ENCODE data around the gene FNIP1.

The FNIP1 gene

DNA sequence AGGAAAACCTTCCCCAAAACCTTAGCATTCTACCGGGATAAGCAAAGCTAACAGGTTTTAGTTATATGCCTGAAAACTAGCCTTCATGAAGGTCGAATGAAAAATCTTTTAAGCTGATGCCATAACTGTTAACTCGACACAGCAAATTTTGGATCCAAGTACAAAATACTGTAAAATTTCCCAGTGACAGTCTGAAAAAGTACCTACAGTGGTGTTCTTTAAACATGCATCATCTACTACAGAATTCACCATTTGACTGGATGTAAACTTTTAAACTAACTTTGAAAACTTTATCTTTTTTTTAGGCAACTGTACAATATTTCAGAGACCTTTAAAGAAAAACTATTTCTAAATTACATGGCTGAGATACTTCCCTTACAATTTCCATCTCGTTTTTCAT, 162.6 kb downstream of the FNIP1 start:
- ChIA-PET CTCF (interaction anchor here (3.6 kb wide), 1 partner anchor 45 kb away, joined by 22 read pairs; no protein-coding TSS in a partner anchor), POLR2A (no interaction called here)
- TF ChIP-seq, protein P1, sequence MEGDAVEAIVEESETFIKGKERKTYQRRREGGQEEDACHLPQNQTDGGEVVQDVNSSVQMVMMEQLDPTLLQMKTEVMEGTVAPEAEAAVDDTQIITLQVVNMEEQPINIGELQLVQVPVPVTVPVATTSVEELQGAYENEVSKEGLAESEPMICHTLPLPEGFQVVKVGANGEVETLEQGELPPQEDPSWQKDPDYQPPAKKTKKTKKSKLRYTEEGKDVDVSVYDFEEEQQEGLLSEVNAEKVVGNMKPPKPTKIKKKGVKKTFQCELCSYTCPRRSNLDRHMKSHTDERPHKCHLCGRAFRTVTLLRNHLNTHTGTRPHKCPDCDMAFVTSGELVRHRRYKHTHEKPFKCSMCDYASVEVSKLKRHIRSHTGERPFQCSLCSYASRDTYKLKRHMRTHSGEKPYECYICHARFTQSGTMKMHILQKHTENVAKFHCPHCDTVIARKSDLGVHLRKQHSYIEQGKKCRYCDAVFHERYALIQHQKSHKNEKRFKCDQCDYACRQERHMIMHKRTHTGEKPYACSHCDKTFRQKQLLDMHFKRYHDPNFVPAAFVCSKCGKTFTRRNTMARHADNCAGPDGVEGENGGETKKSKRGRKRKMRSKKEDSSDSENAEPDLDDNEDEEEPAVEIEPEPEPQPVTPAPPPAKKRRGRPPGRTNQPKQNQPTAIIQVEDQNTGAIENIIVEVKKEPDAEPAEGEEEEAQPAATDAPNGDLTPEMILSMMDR (IDR thresholded peaks at IDR 0.05; ENCODE audit: insufficient read depth, low read length, missing control alignments): no peak
- H3K4me3 ChIP-seq (ENCODE audit: low read depth, low read length): peak overlapping the region; percentile 93
- no peak for DNase-seq (ENCODE audit: low read depth, low spot score)

DNA sequence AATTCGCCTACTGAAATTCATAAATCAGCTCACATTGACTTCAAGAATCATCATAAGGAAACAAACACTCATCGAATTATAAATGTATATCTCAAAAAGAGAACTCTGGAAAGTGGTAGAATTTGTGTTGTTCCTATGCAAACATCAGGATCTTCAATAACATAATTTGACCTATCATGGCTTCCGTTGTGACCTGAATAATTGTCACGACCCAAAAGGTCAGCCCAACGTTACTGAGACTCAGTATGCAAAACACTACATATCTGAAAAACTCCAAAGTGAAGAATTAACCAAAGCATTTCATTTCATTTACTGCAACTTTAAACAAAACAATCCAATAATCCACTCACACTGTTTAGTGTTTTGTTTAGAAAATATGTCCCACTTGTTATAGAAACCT, 163.0 kb downstream of the FNIP1 start:
- TF ChIP-seq, protein P1 (IDR thresholded peaks at IDR 0.05; ENCODE audit: insufficient read depth, low read length, missing control alignments): no peak
- POLR2A ChIA-PET: no interaction called here
- DNase-seq (ENCODE audit: low read depth, low spot score): no peak
- peak overlapping the region; percentile 93 for H3K4me3 ChIP-seq (ENCODE audit: low read depth, low read length)
- CTCF ChIA-PET: interaction anchor here (3.6 kb wide), 1 partner anchor 45 kb away, joined by 22 read pairs; no protein-coding TSS in a partner anchor

DNA sequence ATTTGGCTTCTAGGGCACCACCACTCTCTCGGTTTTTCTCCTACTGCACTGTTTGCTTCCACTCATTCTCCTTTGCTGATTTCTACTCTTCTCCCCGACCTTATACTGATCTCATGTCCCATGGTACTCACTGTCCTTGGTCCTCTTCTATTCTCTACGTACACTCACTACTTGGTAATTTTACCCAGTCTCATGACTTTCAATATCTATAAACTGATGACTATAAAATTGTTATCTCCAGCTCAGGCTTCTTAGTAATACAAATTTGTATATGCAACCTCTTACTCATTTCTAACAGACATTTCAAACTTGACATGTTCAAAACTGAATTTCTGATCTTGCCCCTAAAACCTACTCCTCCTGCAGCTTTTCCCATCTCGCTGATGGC, 165.9 kb downstream of the FNIP1 start:
- ChIA-PET CTCF (interaction anchor here (0.6 to 3.6 kb wide), 4 partner anchors 20 to 42 kb away, joined by 3 to 22 read pairs (median 8); no protein-coding TSS in a partner anchor), POLR2A (no interaction called here)
- TF ChIP-seq, protein P1 (IDR thresholded peaks at IDR 0.05; ENCODE audit: insufficient read depth, low read length, missing control alignments): no peak
- no peak overlapping the region for H3K4me3 ChIP-seq (ENCODE audit: low read depth, low read length)
- DNase-seq (ENCODE audit: low read depth, low spot score): no peak

DNA sequence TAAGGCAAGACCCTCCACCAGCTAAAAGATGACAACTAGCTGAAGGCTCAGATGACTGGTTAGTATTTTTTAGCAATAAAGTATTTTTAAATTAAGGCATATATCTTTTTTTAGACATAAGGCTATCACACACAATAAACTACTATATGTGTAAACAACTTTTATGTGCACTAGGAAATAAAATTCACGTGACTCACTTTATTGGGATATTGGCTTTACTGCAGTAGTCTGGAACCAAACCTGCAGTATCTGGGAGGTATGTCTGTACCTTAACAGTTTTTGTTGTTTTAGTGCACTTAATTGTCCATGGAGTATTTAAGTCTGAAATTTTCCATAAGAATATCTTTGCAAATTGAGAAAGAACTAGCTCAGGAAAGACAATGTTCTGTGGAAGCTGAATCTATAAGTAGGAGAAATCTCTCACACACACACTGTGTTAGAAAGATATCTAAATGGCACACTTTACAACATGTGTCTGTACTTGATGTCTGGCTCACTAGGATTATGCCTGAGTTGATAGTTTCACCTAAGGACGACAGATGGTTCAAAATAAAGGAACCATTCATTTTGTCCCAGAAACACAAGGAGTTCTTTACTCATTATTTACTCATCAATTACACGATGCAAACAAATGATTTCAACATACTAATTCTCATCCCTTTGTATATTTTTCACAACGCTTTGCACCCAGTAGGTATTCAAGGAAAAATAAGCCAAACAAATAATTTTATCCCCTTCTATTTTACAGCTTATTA, 166.4 kb downstream of the FNIP1 start:
- POLR2A ChIA-PET: no interaction called here
- no peak overlapping the region for H3K4me3 ChIP-seq (ENCODE audit: low read depth, low read length)
- TF ChIP-seq, protein P1 (IDR thresholded peaks at IDR 0.05; ENCODE audit: insufficient read depth, low read length, missing control alignments): no peak
- no peak for DNase-seq (ENCODE audit: low read depth, low spot score)
- CTCF ChIA-PET: interaction anchor here (0.6 to 2.6 kb wide), 4 partner anchors 20 to 41 kb away, joined by 3 to 13 read pairs (median 4); no protein-coding TSS in a partner anchor

DNA sequence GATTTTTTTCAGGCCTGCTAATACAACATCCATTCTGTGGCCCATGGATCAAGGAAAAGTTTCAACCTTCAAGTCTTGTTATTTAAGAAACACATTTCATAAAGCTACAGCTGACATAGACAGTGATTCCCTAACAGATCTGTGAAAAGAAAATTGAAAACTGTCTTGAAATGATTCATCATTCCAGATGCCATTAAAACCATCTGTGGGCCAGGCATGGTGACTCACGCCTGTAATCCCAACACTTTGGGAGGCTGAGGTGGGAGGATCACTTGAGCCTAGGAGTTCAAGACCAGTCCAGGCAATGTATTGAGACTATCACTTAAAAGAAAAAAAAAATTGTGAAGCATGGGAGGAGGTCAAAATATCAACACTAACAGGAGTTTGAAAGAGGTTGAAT, 167.8 kb downstream of the FNIP1 start:
- ChIA-PET CTCF (interaction anchor here (1.8 to 2.6 kb wide), 3 partner anchors 16 to 39 kb away, joined by 4 to 13 read pairs (median 6); no protein-coding TSS in a partner anchor), POLR2A (no interaction called here)
- TF ChIP-seq, protein P1 (IDR thresholded peaks at IDR 0.05; ENCODE audit: insufficient read depth, low read length, missing control alignments): no peak
- no peak for DNase-seq (ENCODE audit: low read depth, low spot score)
- no peak overlapping the region for H3K4me3 ChIP-seq (ENCODE audit: low read depth, low read length)

DNA sequence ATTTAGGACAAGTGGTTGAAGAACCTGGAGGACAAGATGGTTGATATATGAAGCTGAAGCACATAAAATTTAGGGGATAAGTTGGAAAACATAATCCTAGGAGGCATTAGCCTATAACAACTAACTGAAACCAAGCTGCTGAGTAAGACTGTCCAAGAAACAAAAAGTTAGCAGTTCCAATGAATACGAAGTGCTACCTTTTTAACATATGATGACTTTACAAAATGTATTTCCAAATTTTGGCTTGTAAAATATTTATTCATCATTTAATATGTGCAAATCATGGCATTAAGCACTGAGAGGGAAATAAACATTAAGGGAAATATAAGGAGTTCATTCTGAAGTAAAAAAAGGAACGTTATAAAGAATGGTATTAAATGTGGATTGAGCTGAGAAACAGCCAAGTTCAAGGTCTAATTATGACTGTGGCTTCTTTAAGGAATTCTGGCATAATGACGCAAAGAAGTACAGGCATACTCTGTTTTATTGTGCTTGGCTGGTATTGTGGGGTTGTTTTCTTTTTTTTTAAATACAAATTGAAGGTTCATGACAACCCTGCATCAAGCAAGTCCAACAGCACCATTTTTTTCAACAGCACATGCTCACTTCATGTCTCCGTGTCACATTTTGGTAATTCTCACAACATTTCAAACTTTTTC, 169.5 kb downstream of the FNIP1 start:
- no peak overlapping the region for H3K4me3 ChIP-seq (ENCODE audit: low read depth, low read length)
- TF ChIP-seq, protein P1 (IDR thresholded peaks at IDR 0.05; ENCODE audit: insufficient read depth, low read length, missing control alignments): no peak
- ChIA-PET CTCF (interaction anchor here (1.1 to 1.8 kb wide), 5 partner anchors 12 to 38 kb away, joined by 3 to 6 read pairs (median 3); no protein-coding TSS in a partner anchor), POLR2A (no interaction called here)
- no peak for DNase-seq (ENCODE audit: low read depth, low spot score)
